ENCODE data around the gene SET. TPM values are rescaled to one million over a fixed set of nuclear protein-coding genes. Genes with fewer than 3 reads are reported as not detected.

The SET gene
- total and polyA plus RNA-seq, 2 of the 13 experiments (the other 11 are each of a cell fraction or from before 2014, with no cell fraction given): 94.2 to 611 TPM

DNA sequence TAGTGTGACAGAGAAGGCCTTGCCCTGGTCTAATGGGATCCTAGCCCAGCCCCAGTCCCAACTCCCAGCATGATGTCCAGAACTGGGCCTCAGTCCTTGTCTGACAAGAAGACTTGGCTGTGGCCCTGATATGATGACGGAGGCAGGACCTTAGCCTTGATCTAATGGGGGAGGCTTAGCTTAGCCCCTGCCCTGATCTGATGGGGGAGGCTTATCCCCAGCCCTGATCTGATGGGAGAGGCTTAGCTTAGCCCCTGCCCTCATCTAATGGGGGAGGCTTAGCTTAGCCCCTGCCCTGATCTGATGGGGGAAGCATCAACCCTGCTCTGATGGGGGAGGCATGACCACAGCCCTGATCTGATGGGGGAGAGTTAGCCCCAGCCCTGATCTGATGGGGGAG lies 17.0 kb downstream of the SET start:
- peaks cover 9% of the 10 kb centered on the region for H3K4me1 ChIP-seq (ENCODE audit: insufficient read depth, low read length)
- no peak overlapping the region for H3K27ac ChIP-seq (ENCODE audit: extremely low read length, insufficient read depth, low read length)
- no peak for DNase-seq (ENCODE audit: low spot score)
- H3K36me3 ChIP-seq (replicated peaks in 1 of 2; ENCODE audit: control insufficient read depth in 1 of 2, insufficient read depth in 2 of 2, low read length in 2 of 2): peaks cover 4 to 12% of the 10 kb centered on the region in 2 experiments; a peak in 4 of 5 replicates
- BruUV-seq (replicated peaks): no TSS peak
- no peaks in the 10 kb centered on the region for H4K20me1 ChIP-seq (ENCODE audit: insufficient read depth, low read length)
- peaks cover 8% of the 10 kb centered on the region for H3K79me2 ChIP-seq (ENCODE audit: insufficient read depth, low read length)
- no peaks in the 10 kb centered on the region for H3K27me3 ChIP-seq (ENCODE audit: control insufficient read depth in 1 of 2, insufficient read depth in 2 of 2, low read length in 2 of 2)
- intact Hi-C loops (cut with micrococcal nuclease; ENCODE audit: unreplicated experiment) (no loop called here), in situ Hi-C loops (cut with HindIII; ENCODE audit: extremely low pct_ligation_motif_present, low pct_unique_long_range_greater_than_20kb) (no loop called here)
- POLR2A ChIA-PET: no interaction called here
- no peak for TF ChIP-seq ZNF121 (CRISPR knock-in tag; IDR thresholded peaks at IDR 0.05)
- peak; percentile 92 for TF ChIP-seq ZSCAN22 (CRISPR knock-in tag; IDR thresholded peaks at IDR 0.05)
- no peak overlapping the region for H3K9ac ChIP-seq (ENCODE audit: insufficient read depth, low read depth, low read length)
- WGBS (ENCODE audit: low lambda C conversion rate): 100% methylated on average over 1 of the region's 1 CpG
- CTCF ChIA-PET (ENCODE audit: low intra/inter-chr PET ratio, low total read pairs): no interaction called here
- H3K9me3 ChIP-seq (ENCODE audit: low read length): no peaks in the 10 kb centered on the region
- H3K4me2 ChIP-seq (ENCODE audit: low read depth, low read length): no peak overlapping the region
- no peak for ATAC-seq
- no peak overlapping the region for H3K4me3 ChIP-seq (replicated peaks in 1 of 3; ENCODE audit: insufficient read depth in 1 of 3, low read depth in 2 of 3, low read length in 3 of 3)
- no peak for FAIRE-seq
- H2AFZ ChIP-seq (ENCODE audit: low read length): no peak overlapping the region

DNA sequence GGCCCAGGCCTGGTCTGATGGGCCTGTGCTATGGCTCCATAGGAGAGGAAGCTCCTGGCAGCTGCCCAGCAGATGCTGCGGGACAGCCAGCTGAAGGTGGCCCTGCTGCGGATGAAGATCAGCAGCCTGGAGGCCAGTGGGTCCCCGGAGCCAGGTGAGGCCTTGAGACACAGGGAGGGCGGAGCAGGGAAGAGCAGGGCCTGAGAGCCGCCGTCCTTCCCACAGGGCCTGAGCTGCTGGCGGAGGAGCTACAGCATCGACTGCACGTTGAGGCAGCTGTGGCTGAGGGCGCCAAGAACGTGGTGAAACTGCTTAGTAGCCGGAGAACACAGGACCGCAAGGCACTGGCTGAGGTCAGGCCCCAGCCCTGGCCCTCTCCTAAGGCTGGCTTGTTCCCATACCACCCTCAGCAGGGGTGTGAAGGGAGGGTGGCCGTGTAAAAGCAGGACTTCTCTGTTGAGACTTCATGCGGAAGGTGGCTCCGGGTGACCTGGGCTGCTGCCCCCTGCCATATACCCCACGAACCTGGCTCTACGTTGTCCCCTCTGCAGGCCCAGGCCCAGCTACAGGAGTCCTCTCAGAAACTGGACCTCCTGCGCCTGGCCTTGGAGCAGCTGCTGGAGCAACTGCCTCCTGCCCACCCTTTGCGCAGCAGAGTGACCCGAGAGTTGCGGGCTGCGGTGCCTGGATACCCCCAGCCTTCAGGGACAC lies 17.8 kb downstream of the SET start:
- Histone ChIP-seq H3K79me2 (ENCODE audit: insufficient read depth, low read length) (peaks cover 8% of the 10 kb centered on the region), H2AFZ (ENCODE audit: low read length) (no peak overlapping the region), H3K4me3 (replicated peaks in 1 of 3; ENCODE audit: insufficient read depth in 1 of 3, low read depth in 2 of 3, low read length in 3 of 3) (no peak overlapping the region), H3K36me3 (replicated peaks in 1 of 2; ENCODE audit: control insufficient read depth in 1 of 2, insufficient read depth in 2 of 2, low read length in 2 of 2) (peaks cover 4 to 12% of the 10 kb centered on the region in 2 experiments; a peak in 4 of 5 replicates), H3K9ac (ENCODE audit: insufficient read depth, low read depth, low read length) (no peak overlapping the region), H3K9me3 (ENCODE audit: low read length) (no peaks in the 10 kb centered on the region), H3K27me3 (ENCODE audit: control insufficient read depth in 1 of 2, insufficient read depth in 2 of 2, low read length in 2 of 2) (no peaks in the 10 kb centered on the region), H3K27ac (ENCODE audit: extremely low read length, insufficient read depth, low read length) (no peak overlapping the region), H3K4me1 (ENCODE audit: insufficient read depth, low read length) (peaks cover 9% of the 10 kb centered on the region), H3K4me2 (ENCODE audit: low read depth, low read length) (no peak overlapping the region), H4K20me1 (ENCODE audit: insufficient read depth, low read length) (no peaks in the 10 kb centered on the region)
- in situ Hi-C loops (cut with HindIII; ENCODE audit: extremely low pct_ligation_motif_present, low pct_unique_long_range_greater_than_20kb) (no loop called here), intact Hi-C loops (cut with micrococcal nuclease; ENCODE audit: unreplicated experiment) (no loop called here)
- 93% methylated on average over 11 of the region's 23 CpGs for WGBS (ENCODE audit: low lambda C conversion rate)
- CTCF ChIA-PET (ENCODE audit: low intra/inter-chr PET ratio, low total read pairs): no interaction called here
- POLR2A ChIA-PET: interaction anchor here (1.0 kb wide), 1 partner anchor 17 kb away, joined by 3 read pairs; the partner anchor contains the start of gene ZDHHC12
- FAIRE-seq: no peak
- no peak for DNase-seq (ENCODE audit: low spot score)
- ATAC-seq: no peak
- BruUV-seq (replicated peaks): no TSS peak
- TF ChIP-seq, protein P1, sequence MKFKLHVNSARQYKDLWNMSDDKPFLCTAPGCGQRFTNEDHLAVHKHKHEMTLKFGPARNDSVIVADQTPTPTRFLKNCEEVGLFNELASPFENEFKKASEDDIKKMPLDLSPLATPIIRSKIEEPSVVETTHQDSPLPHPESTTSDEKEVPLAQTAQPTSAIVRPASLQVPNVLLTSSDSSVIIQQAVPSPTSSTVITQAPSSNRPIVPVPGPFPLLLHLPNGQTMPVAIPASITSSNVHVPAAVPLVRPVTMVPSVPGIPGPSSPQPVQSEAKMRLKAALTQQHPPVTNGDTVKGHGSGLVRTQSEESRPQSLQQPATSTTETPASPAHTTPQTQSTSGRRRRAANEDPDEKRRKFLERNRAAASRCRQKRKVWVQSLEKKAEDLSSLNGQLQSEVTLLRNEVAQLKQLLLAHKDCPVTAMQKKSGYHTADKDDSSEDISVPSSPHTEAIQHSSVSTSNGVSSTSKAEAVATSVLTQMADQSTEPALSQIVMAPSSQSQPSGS (CRISPR knock-in tag; IDR thresholded peaks at IDR 0.05): no peak
- 0 out of 2 replicates have a peak, but pooled peaks have one; percentile 29 for TF ChIP-seq RBFOX2 (IDR thresholded peaks at IDR 0.05; ENCODE audit: low read depth, low read length)
- TF ChIP-seq AGO2 (optimal IDR thresholded peaks at IDR 0.05; ENCODE audit: low read depth, low read length): peak; percentile 20
- no peak for TF ChIP-seq NR2F1 (CRISPR knock-in tag; IDR thresholded peaks at IDR 0.05)
- no peak for TF ChIP-seq ZNF740 (CRISPR knock-in tag; IDR thresholded peaks at IDR 0.05)
